Nephron progenitor cell (in vitro differentiated cells): Measurements from ENCODE around the gene TXNRD1.
"Not testable (repeated sequence)": the region's sequence is repeated elsewhere in the genome, so short reads cannot be mapped to it uniquely, and the experiment has no call there.

ENCODE experiments used
- DNase-seq: peaks from one replicate; pipeline ENCODE4 v3.0.0; 2021
- H3K27ac Mint-ChIP-seq: 2 replicates; pipeline ENCODE4 v1.8.0; 2021; ENCODE audit warnings: mild to moderate bottlenecking, moderate library complexity, mixed read lengths
- H3K27me3 Mint-ChIP-seq: 2 replicates; pipeline ENCODE4 v1.8.0; 2021; ENCODE audit warnings: mild to moderate bottlenecking, low read depth, mixed read lengths; ENCODE audit not compliant: poor library complexity
- H3K36me3 Mint-ChIP-seq: 2 replicates; pipeline ENCODE4 v1.8.0; 2021; ENCODE audit warnings: low read depth, mixed read lengths
- H3K4me1 Mint-ChIP-seq: 2 replicates; pipeline ENCODE4 v1.8.0; 2021; ENCODE audit warnings: mixed read lengths
- H3K4me3 Mint-ChIP-seq: 2 replicates; pipeline ENCODE4 v1.8.0; 2021; ENCODE audit warnings: mild to moderate bottlenecking, moderate library complexity, mixed read lengths
- H3K9me3 Mint-ChIP-seq: 2 replicates; pipeline ENCODE4 v1.8.0; 2021; ENCODE audit warnings: mild to moderate bottlenecking, moderate library complexity, mixed read lengths
- CTCF ChIP-seq: fragments of 200-600 bp; sonication (generic); IDR thresholded peaks from 2 replicates; pipeline ENCODE4 v1.5.0; 2021; ENCODE audit warnings: antibody characterized with exemption

TXNRD1 gene

GRCh38 chr12:104213952-104214351, 1.6 kb upstream of the TXNRD1 start:
- H3K27me3 Mint-ChIP-seq = peaks cover 14% of the 10 kb centered on the region
- H3K9me3 Mint-ChIP-seq = peaks cover 39% of the 10 kb centered on the region
- peaks cover 5% of the 10 kb centered on the region for H3K4me1 Mint-ChIP-seq
- peaks cover 10% of the 10 kb centered on the region for H3K36me3 Mint-ChIP-seq
- no peak overlapping the region for H3K27ac Mint-ChIP-seq
- H3K4me3 Mint-ChIP-seq = no peak overlapping the region
- DNase-seq = no peak
- no peak for TF ChIP-seq CTCF

- no peak for DNase-seq
- peaks cover 28% of the 10 kb centered on the region for H3K9me3 Mint-ChIP-seq
- TF ChIP-seq CTCF = no peak
- H3K36me3 Mint-ChIP-seq = peaks cover 10% of the 10 kb centered on the region
- H3K27me3 Mint-ChIP-seq = peaks cover 20% of the 10 kb centered on the region
- peaks cover 5% of the 10 kb centered on the region for H3K4me1 Mint-ChIP-seq
- H3K4me3 Mint-ChIP-seq = peak overlapping the region; percentile 84
- no peak overlapping the region for H3K27ac Mint-ChIP-seq
Observed at GRCh38 chr12:104216521-104216924, 944 bp downstream of the TXNRD1 start.

GRCh38 chr12:104218506-104218905, 2.9 kb downstream of the TXNRD1 start:
- peaks cover 28% of the 10 kb centered on the region for H3K9me3 Mint-ChIP-seq
- H3K4me3 Mint-ChIP-seq, H3K36me3 Mint-ChIP-seq, DNase-seq, H3K27ac Mint-ChIP-seq: not testable (repeated sequence)
- H3K27me3 Mint-ChIP-seq = peaks cover 23% of the 10 kb centered on the region
- peaks cover 11% of the 10 kb centered on the region for H3K4me1 Mint-ChIP-seq

- no peak for DNase-seq
- Mint-ChIP-seq H3K9me3 (peaks cover 28% of the 10 kb centered on the region), H3K27ac (no peak overlapping the region), H3K4me1 (peaks cover 15% of the 10 kb centered on the region), H3K4me3 (no peak overlapping the region), H3K36me3 (peaks cover 10% of the 10 kb centered on the region), H3K27me3 (peaks cover 23% of the 10 kb centered on the region)
- no peak for TF ChIP-seq CTCF
Observed at GRCh38 chr12:104218935-104219334, 3.4 kb downstream of the TXNRD1 start.

- no peak overlapping the region for H3K4me3 Mint-ChIP-seq
- H3K27ac Mint-ChIP-seq = no peak overlapping the region
Observed at GRCh38 chr12:104219361-104219892, 3.8 kb downstream of the TXNRD1 start.

GRCh38 chr12:104219908-104220404, 4.4 kb downstream of the TXNRD1 start:
- Mint-ChIP-seq H3K4me3 (no peak overlapping the region), H3K27ac (no peak overlapping the region), H3K4me1 (peaks cover 19% of the 10 kb centered on the region), H3K27me3 (peaks cover 23% of the 10 kb centered on the region), H3K9me3 (peaks cover 23% of the 10 kb centered on the region), H3K36me3 (peaks cover 10% of the 10 kb centered on the region)
- DNase-seq = no peak
- TF ChIP-seq CTCF = no peak

More at GRCh38 chr12:104219361-104219892, 3.8 kb downstream of the TXNRD1 start:
- H3K9me3 Mint-ChIP-seq = peaks cover 27% of the 10 kb centered on the region
- no peak for DNase-seq
- peaks cover 10% of the 10 kb centered on the region for H3K36me3 Mint-ChIP-seq
- no peak for TF ChIP-seq CTCF
- peaks cover 23% of the 10 kb centered on the region for H3K27me3 Mint-ChIP-seq
- H3K4me1 Mint-ChIP-seq = peaks cover 19% of the 10 kb centered on the region
